Measurements from ENCODE around the gene TIGD1. TPM values are rescaled to one million over a fixed set of nuclear protein-coding genes. Genes with fewer than 3 reads are reported as not detected.

The TIGD1 gene
- total and polyA plus RNA-seq, 2 of the 13 experiments (the other 11 are each of a cell fraction or from before 2014, with no cell fraction given), result 3.5 to 9.5 TPM

DNA sequence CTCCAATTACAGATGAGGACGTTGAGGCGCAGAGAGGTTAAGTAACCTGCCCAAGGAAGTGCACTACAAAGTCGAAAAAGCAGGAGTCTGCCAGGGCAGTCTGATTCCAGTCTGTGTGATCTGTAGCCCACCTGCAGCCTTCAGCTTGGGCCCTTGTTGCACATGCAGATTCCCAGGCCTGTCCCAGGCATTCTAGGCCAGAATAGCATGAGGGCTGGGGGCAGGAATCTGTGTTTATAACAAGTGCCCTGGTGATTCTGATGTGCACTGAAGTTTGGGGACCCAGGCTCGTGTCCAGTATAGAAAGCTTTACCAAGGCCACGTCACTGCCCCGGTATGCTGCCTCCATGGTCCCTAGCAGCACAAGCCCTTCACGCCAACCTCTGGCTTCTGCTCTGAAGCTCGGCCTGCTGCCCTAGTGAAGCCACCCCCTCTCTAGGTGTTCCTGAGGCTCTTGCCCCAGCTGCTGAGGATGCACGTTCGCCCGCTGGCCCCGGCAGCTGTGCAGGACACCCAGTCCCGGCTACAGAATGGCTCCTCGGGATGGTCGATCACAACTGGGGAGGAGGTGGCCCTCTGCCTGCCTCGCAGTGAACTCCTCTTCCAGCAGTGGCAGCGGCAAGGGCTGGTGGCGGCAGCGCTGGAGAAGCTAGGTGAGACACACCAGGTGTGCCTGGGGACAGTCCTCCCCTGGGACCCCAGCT is 6.3 kb downstream of the TIGD1 start (continued):
- TF ChIP-seq, protein P1, sequence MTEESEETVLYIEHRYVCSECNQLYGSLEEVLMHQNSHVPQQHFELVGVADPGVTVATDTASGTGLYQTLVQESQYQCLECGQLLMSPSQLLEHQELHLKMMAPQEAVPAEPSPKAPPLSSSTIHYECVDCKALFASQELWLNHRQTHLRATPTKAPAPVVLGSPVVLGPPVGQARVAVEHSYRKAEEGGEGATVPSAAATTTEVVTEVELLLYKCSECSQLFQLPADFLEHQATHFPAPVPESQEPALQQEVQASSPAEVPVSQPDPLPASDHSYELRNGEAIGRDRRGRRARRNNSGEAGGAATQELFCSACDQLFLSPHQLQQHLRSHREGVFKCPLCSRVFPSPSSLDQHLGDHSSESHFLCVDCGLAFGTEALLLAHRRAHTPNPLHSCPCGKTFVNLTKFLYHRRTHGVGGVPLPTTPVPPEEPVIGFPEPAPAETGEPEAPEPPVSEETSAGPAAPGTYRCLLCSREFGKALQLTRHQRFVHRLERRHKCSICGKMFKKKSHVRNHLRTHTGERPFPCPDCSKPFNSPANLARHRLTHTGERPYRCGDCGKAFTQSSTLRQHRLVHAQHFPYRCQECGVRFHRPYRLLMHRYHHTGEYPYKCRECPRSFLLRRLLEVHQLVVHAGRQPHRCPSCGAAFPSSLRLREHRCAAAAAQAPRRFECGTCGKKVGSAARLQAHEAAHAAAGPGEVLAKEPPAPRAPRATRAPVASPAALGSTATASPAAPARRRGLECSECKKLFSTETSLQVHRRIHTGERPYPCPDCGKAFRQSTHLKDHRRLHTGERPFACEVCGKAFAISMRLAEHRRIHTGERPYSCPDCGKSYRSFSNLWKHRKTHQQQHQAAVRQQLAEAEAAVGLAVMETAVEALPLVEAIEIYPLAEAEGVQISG (CRISPR knock-in tag; IDR thresholded peaks at IDR 0.05), result 0 out of 2 replicates have a peak, but pooled peaks have one; percentile 13
- TF ChIP-seq, protein P2, sequence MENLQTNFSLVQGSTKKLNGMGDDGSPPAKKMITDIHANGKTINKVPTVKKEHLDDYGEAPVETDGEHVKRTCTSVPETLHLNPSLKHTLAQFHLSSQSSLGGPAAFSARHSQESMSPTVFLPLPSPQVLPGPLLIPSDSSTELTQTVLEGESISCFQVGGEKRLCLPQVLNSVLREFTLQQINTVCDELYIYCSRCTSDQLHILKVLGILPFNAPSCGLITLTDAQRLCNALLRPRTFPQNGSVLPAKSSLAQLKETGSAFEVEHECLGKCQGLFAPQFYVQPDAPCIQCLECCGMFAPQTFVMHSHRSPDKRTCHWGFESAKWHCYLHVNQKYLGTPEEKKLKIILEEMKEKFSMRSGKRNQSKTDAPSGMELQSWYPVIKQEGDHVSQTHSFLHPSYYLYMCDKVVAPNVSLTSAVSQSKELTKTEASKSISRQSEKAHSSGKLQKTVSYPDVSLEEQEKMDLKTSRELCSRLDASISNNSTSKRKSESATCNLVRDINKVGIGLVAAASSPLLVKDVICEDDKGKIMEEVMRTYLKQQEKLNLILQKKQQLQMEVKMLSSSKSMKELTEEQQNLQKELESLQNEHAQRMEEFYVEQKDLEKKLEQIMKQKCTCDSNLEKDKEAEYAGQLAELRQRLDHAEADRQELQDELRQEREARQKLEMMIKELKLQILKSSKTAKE (CRISPR knock-in tag; IDR thresholded peaks at IDR 0.05; ENCODE audit: borderline replicate concordance), result no peak
- TF ChIP-seq, protein P3, sequence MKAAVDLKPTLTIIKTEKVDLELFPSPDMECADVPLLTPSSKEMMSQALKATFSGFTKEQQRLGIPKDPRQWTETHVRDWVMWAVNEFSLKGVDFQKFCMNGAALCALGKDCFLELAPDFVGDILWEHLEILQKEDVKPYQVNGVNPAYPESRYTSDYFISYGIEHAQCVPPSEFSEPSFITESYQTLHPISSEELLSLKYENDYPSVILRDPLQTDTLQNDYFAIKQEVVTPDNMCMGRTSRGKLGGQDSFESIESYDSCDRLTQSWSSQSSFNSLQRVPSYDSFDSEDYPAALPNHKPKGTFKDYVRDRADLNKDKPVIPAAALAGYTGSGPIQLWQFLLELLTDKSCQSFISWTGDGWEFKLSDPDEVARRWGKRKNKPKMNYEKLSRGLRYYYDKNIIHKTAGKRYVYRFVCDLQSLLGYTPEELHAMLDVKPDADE (CRISPR knock-in tag; IDR thresholded peaks at IDR 0.05), result no peak
- no peak for TF ChIP-seq ZNF556 (CRISPR knock-in tag; IDR thresholded peaks at IDR 0.05; ENCODE audit: borderline replicate concordance)
- no peak for TF ChIP-seq NR2F6 (IDR thresholded peaks at IDR 0.05)
- no peak for TF ChIP-seq NR2F6 (CRISPR knock-in tag; IDR thresholded peaks at IDR 0.05)
- no peak for TF ChIP-seq ZNF263 (CRISPR knock-in tag; IDR thresholded peaks at IDR 0.05)
- no peak for TF ChIP-seq ZNF607 (CRISPR knock-in tag; IDR thresholded peaks at IDR 0.05; ENCODE audit: borderline replicate concordance)
- 0 out of 4 replicates have a peak, but pooled peaks of 1 of the 2 experiments have one; percentile 4 for TF ChIP-seq POLR2A (IDR thresholded peaks at IDR 0.05; ENCODE audit: insufficient read depth in 1 of 2, low read depth in 2 of 2, low read length in 2 of 2)
- no peak for TF ChIP-seq IRX3 (CRISPR knock-in tag; IDR thresholded peaks at IDR 0.05; ENCODE audit: borderline replicate concordance, low read depth)
- peak; percentile 60; the same call in 1 of the 2 replicates for TF ChIP-seq ZNF274 (CRISPR knock-in tag; IDR thresholded peaks at IDR 0.05)
- TF ChIP-seq MAFF (IDR thresholded peaks at IDR 0.05; ENCODE audit: low read depth, low read length), result no peak
- no peak for TF ChIP-seq ATF7-NPFF (CRISPR knock-in tag; IDR thresholded peaks at IDR 0.05; ENCODE audit: low read depth)
- TF ChIP-seq KDM5A (IDR thresholded peaks at IDR 0.05; ENCODE audit: borderline replicate concordance, low read length), result no peak
- TF ChIP-seq KLF16 (CRISPR knock-in tag; IDR thresholded peaks at IDR 0.05), result no peak
- TF ChIP-seq DNMT1 (CRISPR knock-in tag; IDR thresholded peaks at IDR 0.05), result no peak
- no peak for TF ChIP-seq ZNF652 (CRISPR knock-in tag; IDR thresholded peaks at IDR 0.05; ENCODE audit: borderline replicate concordance, low read depth)
- no peak for TF ChIP-seq MYC (CRISPR knock-in tag; IDR thresholded peaks at IDR 0.05; ENCODE audit: borderline replicate concordance)
- TF ChIP-seq PRPF4 (IDR thresholded peaks at IDR 0.05; ENCODE audit: low read depth, low read length, poor library complexity, severe bottlenecking), result no peak
- TF ChIP-seq MTF2 (CRISPR knock-in tag; IDR thresholded peaks at IDR 0.05; ENCODE audit: borderline replicate concordance), result no peak
- TF ChIP-seq RAD21 (CRISPR knock-in tag; IDR thresholded peaks at IDR 0.05), result no peak
- TF ChIP-seq, protein P4, sequence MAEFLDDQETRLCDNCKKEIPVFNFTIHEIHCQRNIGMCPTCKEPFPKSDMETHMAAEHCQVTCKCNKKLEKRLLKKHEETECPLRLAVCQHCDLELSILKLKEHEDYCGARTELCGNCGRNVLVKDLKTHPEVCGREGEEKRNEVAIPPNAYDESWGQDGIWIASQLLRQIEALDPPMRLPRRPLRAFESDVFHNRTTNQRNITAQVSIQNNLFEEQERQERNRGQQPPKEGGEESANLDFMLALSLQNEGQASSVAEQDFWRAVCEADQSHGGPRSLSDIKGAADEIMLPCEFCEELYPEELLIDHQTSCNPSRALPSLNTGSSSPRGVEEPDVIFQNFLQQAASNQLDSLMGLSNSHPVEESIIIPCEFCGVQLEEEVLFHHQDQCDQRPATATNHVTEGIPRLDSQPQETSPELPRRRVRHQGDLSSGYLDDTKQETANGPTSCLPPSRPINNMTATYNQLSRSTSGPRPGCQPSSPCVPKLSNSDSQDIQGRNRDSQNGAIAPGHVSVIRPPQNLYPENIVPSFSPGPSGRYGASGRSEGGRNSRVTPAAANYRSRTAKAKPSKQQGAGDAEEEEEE (CRISPR knock-in tag; IDR thresholded peaks at IDR 0.05; ENCODE audit: borderline replicate concordance), result no peak
- TF ChIP-seq SAP130 (CRISPR knock-in tag; IDR thresholded peaks at IDR 0.05; ENCODE audit: low read depth), result no peak
